Left colon (tissue), 2 donors: ENCODE measurements around the gene AK9. TPM values are rescaled to one million over a fixed set of nuclear protein-coding genes. Genes with fewer than 3 reads are reported as not detected.
"Not testable (repeated sequence)": the region's sequence is repeated elsewhere in the genome, so short reads cannot be mapped to it uniquely, and the experiment has no call there.

Experiments used
- ATAC-seq: fragments of 200-7000 bp; cut with Tn5 transposase; one replicate; pipeline ENCODE4 v1.9.1; 2020; ENCODE audit warnings: mild to moderate bottlenecking, moderate library complexity
- DNase-seq, 2 donors: peaks; one replicate each; pipeline ENCODE4 v3.0.0-alpha.2; 2020
- intact Hi-C, 2 donors: fragments of 100-400 bp; cut with DNase I in 1 of 2; cut with micrococcal nuclease in 1 of 2; formaldehyde crosslinking; loops; one replicate each; pipeline versions ENCODE4 v1.11.2 to v1.14.0; 2022; cut with DNase I, micrococcal nuclease
- long read RNA-seq: library from polyadenylated mRNA; unstranded; transcript quantifications from one replicate; pipeline ENCODE4 v2.0.0, GENCODE V29; 2021
- total RNA-seq, 2 donors: library from RNA; stranded (reverse); fragmentation: NEBNext Ultra II Directional; extraction: Animal tissue kit (Norgen Biotek cat#: 25700); gene quantifications; one replicate each; pipeline ENCODE4 v1.2.1, GENCODE V29; 2021
- donor health status: DM: no; HTN: no; CAD: no.
- donor health status: DM: yes; HTN: yes; CAD: no.

The AK9 gene
- 1 to 10 TPM; 7.0 to 7.6 TPM for total RNA-seq
- long read RNA-seq, partial matches to known transcripts, result 0 of 4 reads
- long read RNA-seq, other reads (novel, unspliced or antisense), result 2 of 4 reads

GRCh38 chr6:109690737-109691621 lies at the start of gene AK9, which contains the start of gene FIG4:
AK9 (minus strand) TSS chr6:109691202; CDS start chr6:109675745, 15,457 bp downstream.
FIG4 (plus strand) TSS chr6:109691296; CDS start chr6:109691436, 140 bp downstream.
- peak; percentile 98 for ATAC-seq
- intact Hi-C loops, result no loop called here
- DNase-seq, result peak; percentile 96

GRCh38 chr6:109740787-109741186 lies 49.8 kb upstream of the AK9 start:
- no peak for ATAC-seq
- DNase-seq, result no peak
- intact Hi-C loops, result no loop called here

- intact Hi-C loops, result no loop called here
These were observed 48.7 kb upstream of the AK9 start for GRCh38 chr6:109739686-109740085.

GRCh38 chr6:109738667-109739066 lies 47.7 kb upstream of the AK9 start:
- DNase-seq (no peak), ATAC-seq (no peak)
- intact Hi-C loops, result no loop called here

More at GRCh38 chr6:109739686-109740085, 48.7 kb upstream of the AK9 start:
- ATAC-seq (no peak), DNase-seq (no peak)

- ATAC-seq (no peak), DNase-seq (no peak)
- intact Hi-C loops, result no loop called here
These were observed 47.3 kb upstream of the AK9 start for GRCh38 chr6:109738255-109738654.

GRCh38 chr6:109736273-109737025 lies 45.4 kb upstream of the AK9 start:
- no peak for DNase-seq
- intact Hi-C loops, result no loop called here
- ATAC-seq, result no peak

GRCh38 chr6:109725250-109725649 lies 34.2 kb upstream of the AK9 start:
- ATAC-seq, intact Hi-C loops, DNase-seq: not testable (repeated sequence)

GRCh38 chr6:109722564-109723254 lies 31.7 kb upstream of the AK9 start:
- ATAC-seq (no peak), DNase-seq (no peak)
- intact Hi-C loops, result no loop called here

GRCh38 chr6:109722011-109722410 lies 31.0 kb upstream of the AK9 start:
- intact Hi-C loops, result no loop called here
- DNase-seq, result no peak
- no peak for ATAC-seq

GRCh38 chr6:109720311-109720710 lies 29.3 kb upstream of the AK9 start:
- no peak for DNase-seq
- intact Hi-C loops, result no loop called here
- no peak for ATAC-seq

GRCh38 chr6:109718991-109719390 lies 28.0 kb upstream of the AK9 start:
- ATAC-seq, result no peak
- intact Hi-C loops, result no loop called here
- DNase-seq, result no peak

GRCh38 chr6:109717971-109718370 lies 27.0 kb upstream of the AK9 start:
- intact Hi-C loops, result no loop called here
- no peak for DNase-seq
- ATAC-seq, result no peak

GRCh38 chr6:109715616-109716015 lies 24.6 kb upstream of the AK9 start:
- intact Hi-C loops, result no loop called here
- DNase-seq (no peak), ATAC-seq (no peak)

- no peak for ATAC-seq
- DNase-seq, result no peak
- intact Hi-C loops, result no loop called here
These were observed 23.6 kb upstream of the AK9 start for GRCh38 chr6:109714611-109715010.

- DNase-seq (no peak), ATAC-seq (no peak)
- intact Hi-C loops, result no loop called here
These were observed 23.2 kb upstream of the AK9 start for GRCh38 chr6:109714166-109714565.

GRCh38 chr6:109713097-109713496 lies 22.1 kb upstream of the AK9 start:
- ATAC-seq, result no peak
- DNase-seq, result no peak
- intact Hi-C loops, result no loop called here

- DNase-seq, ATAC-seq: not testable (repeated sequence)
- intact Hi-C loops, result loop anchor here (5.0 to 10.0 kb wide), 3 partner anchors 329 to 687 kb away; no protein-coding TSS in a partner anchor
These were observed 17.1 kb upstream of the AK9 start for GRCh38 chr6:109708099-109708498.

- DNase-seq (no peak), ATAC-seq (no peak)
These were observed 15.5 kb upstream of the AK9 start for GRCh38 chr6:109706513-109706912.

GRCh38 chr6:109705258-109705657 lies 14.3 kb upstream of the AK9 start:
- ATAC-seq (peak; percentile 98), DNase-seq (peak; percentile 64 to 83)
- intact Hi-C loops, result loop anchor here (5.0 to 10.0 kb wide), 3 partner anchors 332 to 690 kb away; no protein-coding TSS in a partner anchor

More at GRCh38 chr6:109706513-109706912, 15.5 kb upstream of the AK9 start:
- intact Hi-C loops, result loop anchor here (5.0 to 10.0 kb wide), 3 partner anchors 331 to 688 kb away; no protein-coding TSS in a partner anchor
